ENCODE results near the gene SRRD. TPM values are rescaled to one million over a fixed set of nuclear protein-coding genes. Genes with fewer than 3 reads are reported as not detected.
"Not testable (repeated sequence)": the region's sequence is repeated elsewhere in the genome, so short reads cannot be mapped to it uniquely, and the experiment has no call there.

Gene SRRD
- total RNA-seq, result 10 to 100 TPM; 17.9 to 19.1 TPM

DNA sequence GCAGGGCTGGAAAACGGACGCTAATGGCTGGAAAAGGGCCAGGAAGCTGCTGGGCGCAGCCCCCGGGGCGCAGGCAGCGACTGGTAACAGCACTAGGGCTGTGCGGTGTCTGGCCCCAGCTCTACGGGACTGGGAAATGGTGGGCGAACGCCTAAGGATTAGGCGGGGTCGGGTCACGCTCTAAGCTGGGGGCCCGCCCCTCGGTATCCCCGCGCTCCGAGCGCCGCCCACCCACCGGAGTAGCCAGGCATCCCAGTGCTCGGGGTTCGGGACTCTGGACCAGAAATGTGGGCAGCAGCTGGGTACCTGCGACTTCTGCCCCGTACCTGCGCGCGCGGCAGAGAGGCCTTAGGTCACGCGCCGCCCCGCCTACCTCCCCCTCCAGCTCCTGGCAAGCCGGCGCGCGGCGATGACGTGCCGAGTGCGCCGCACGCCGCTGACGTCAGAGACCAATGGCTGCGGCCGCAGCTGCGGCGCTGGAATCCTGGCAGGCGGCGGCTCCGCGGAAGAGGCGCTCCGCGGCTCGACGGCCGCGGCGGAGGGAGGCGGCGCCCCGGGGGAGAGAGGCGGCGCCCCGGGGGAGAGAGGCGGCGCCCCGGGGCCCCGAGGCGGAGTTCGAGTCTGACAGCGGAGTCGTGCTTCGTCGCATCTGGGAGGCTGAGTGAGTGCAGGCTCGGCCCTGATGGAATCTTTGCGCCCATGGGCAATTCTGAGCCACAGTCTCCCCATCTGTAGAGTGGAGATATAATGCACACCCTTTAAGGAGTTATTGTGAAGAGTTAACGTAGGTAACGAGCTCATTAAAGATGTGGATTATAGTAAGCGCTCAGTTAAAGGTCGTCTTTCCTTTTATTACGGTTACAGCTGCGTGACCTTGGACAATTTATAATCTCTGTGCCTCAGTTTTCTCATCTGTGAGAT is at the start of gene SRRD, which contains the start of gene HPS4:
TSS of gene SRRD (plus strand) at position 439 of the 921 bp plus-strand sequence. CDS start at position 453, 14 bp downstream.
TSS of gene HPS4 (minus strand) at position 345 of the 921 bp plus-strand sequence. CDS start 2,021 bp downstream, outside the sequence.
- Mint-ChIP-seq H3K36me3 (ENCODE audit: low read depth) (peaks cover 26% of the 10 kb centered on the region), H3K9me3 (no peaks in the 10 kb centered on the region), H3K4me1 (peaks cover 68% of the 10 kb centered on the region), H3K4me3 (peak within 1 kb of the TSS; percentile 92), H3K27me3 (no peaks in the 10 kb centered on the region), H3K27ac (peak within 1 kb of the TSS; percentile 97)
- ChIA-PET CTCF (interaction anchor here (0.5 to 4.5 kb wide), 8 partner anchors 11 to 195 kb away, joined by 3 to 23 read pairs (median 4); no protein-coding TSS in a partner anchor), POLR2A (interaction anchor here (0.7 kb wide), 1 partner anchor 15 kb away, joined by 7 read pairs; no protein-coding TSS in a partner anchor)
- peak; percentile 91 for DNase-seq

DNA sequence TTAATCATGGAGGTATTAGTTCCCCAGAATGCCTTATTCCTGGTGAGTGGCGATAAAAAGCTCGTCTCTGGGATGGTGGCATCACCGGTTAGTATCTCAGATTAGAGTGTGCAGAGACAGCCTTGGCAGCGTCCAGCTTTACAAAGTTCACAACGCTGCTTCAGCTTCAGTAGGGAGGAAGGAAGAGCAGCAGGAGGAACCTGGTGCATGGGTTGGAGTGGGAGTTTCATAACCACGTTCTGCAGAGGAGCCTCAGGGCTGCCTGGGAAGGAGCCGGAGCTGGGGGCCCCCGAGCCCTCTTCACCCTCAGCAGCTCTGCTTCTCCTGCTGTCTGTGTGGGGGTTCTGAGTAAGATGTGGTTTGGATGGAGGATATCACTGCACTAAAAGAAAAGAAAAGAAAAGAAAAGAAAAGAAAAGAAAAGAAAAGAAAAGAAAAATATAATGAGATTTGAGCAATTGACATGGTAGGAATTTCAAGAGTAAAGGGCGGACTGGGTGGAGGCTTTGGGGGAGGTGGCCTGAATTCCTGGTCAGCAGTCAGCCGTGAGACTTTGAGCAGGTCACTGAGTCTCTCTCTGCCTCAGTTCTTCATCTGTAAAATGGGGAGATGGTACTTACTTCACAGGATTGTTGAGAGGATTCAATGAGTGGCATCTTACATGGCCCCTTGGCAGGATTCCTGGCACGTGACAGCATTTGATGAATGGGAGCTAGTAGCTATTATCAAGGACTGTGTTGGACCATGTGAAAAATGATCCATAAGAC is 48.2 kb upstream of the SRRD start:
- H3K4me1 Mint-ChIP-seq, result peaks cover 58% of the 10 kb centered on the region
- no peak overlapping the region for H3K4me3 Mint-ChIP-seq
- H3K36me3 Mint-ChIP-seq (ENCODE audit: low read depth), result peaks cover 33% of the 10 kb centered on the region
- ChIA-PET CTCF (interaction anchor here (0.6 to 1.5 kb wide), 4 partner anchors 16 to 1179 kb away, joined by 3 read pairs; no protein-coding TSS in a partner anchor), POLR2A (no interaction called here)
- H3K27ac Mint-ChIP-seq, result no peak overlapping the region
- no peaks in the 10 kb centered on the region for H3K27me3 Mint-ChIP-seq
- no peaks in the 10 kb centered on the region for H3K9me3 Mint-ChIP-seq
- DNase-seq, result no peak

DNA sequence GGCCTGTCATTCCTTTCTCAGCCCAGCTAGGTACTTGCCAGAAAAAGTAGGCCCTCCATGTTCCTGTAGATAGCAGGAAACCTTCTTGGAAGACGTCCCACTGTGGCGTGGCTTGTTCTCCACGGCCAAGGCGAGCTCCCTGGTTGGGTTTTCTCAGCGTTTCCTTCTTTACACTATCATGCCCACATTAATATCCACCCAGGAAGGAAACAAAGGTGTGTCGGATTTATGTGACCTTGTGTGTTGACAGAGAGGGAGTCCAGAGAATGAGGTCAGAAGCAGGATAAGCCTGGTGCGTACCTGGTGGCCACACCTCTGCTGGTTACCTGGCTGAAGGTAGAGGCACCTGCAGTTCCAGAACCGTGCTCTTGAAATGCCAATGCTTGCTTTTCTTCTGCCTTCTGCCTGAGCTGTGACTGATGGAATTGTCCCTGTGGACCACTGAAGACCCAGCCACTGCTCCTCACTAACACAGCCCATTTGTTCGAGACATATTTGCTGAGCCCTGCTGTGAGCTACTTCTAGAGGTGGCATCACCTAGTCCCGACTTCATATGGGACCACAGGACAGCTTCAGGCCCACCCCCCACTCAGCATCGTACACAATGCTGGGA is 46.7 kb upstream of the SRRD start:
- Mint-ChIP-seq H3K4me3 (no peak overlapping the region), H3K27ac (no peak overlapping the region), H3K27me3 (no peaks in the 10 kb centered on the region), H3K9me3 (no peaks in the 10 kb centered on the region), H3K4me1 (peaks cover 43% of the 10 kb centered on the region), H3K36me3 (ENCODE audit: low read depth) (peaks cover 33% of the 10 kb centered on the region)
- ChIA-PET CTCF (interaction anchor here (1.0 to 1.8 kb wide), 2 partner anchors 42 to 73 kb away, joined by 3 read pairs; no protein-coding TSS in a partner anchor), POLR2A (no interaction called here)
- DNase-seq, result no peak

DNA sequence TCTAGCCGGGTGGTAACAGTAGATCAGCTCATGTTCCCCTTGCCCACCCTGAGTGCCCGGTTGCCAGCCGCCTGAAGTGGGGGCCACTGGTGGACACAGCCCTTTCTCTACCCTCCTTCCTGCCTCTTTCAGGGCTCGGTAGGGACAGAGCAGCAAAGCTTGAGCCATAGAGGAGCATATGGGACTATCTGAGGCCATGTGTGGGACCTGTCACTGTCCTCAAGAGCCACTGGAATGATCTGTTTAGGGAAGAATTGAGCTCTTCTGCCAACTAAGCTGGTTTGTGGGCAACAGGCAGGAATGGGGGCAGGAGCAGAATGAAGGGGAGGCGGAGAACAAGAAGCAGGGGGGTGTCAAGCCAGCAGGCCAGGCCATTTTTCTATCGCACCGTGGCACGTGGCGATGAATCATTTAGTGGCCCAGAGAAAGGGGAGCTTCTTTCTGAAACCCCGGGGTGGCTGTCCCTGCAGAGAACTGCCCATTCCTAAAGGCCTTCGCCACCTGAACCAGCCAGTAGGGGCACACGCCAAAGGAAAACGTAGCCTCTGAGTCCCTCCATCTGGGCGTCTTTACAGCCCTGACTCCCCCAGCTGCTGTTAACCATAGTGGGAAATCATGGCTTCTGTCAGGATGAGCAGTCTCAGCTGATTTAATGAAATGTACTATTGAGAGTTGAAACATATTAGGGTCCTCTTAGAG is 45.8 kb upstream of the SRRD start:
- peaks cover 35% of the 10 kb centered on the region for H3K4me1 Mint-ChIP-seq
- DNase-seq, result no peak
- H3K9me3 Mint-ChIP-seq, result no peaks in the 10 kb centered on the region
- CTCF ChIA-PET, result interaction anchor here (1.0 to 1.8 kb wide), 3 partner anchors 41 to 73 kb away, joined by 3 read pairs; no protein-coding TSS in a partner anchor
- POLR2A ChIA-PET, result no interaction called here
- H3K27me3 Mint-ChIP-seq, result no peaks in the 10 kb centered on the region
- H3K4me3 Mint-ChIP-seq, result no peak overlapping the region
- H3K27ac Mint-ChIP-seq, result no peak overlapping the region
- H3K36me3 Mint-ChIP-seq (ENCODE audit: low read depth), result peaks cover 31% of the 10 kb centered on the region

GRCh38 chr22:26438776-26439175 is 44.9 kb upstream of the SRRD start:
- POLR2A ChIA-PET, H3K27me3 Mint-ChIP-seq, DNase-seq, H3K4me3 Mint-ChIP-seq, H3K27ac Mint-ChIP-seq, H3K9me3 Mint-ChIP-seq: not testable (repeated sequence)
- CTCF ChIA-PET, result interaction anchor here (1.5 to 1.9 kb wide), 3 partner anchors 9 to 74 kb away, joined by 3 to 6 read pairs (median 3); no protein-coding TSS in a partner anchor
- peaks cover 26% of the 10 kb centered on the region for H3K36me3 Mint-ChIP-seq (ENCODE audit: low read depth)
- peaks cover 29% of the 10 kb centered on the region for H3K4me1 Mint-ChIP-seq

DNA sequence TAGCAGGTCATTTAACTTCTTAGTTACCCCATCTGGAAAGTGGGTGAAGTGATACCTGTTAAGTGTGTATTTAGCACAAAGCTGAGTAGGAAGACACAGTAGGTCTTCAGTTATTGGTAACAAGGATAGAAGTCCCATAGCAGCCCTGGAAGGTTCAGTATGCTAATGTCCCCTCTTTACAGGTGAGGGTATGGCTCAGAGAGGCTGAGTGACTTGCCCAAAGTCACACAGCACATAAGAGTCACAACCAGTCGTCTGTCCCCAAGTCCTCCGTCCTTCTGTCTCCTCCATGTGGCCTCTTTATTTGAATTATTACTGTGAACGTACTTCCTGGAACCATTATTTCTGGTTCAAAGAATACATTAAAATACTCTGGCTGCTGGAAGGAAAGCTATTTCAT is 44.1 kb upstream of the SRRD start:
- H3K4me1 Mint-ChIP-seq, result peaks cover 23% of the 10 kb centered on the region
- CTCF ChIA-PET, result interaction anchor here (0.9 to 1.9 kb wide), 3 partner anchors 10 to 75 kb away, joined by 3 to 6 read pairs (median 3); no protein-coding TSS in a partner anchor
- H3K27me3 Mint-ChIP-seq, result no peaks in the 10 kb centered on the region
- DNase-seq, result no peak
- no peak overlapping the region for H3K4me3 Mint-ChIP-seq
- no peaks in the 10 kb centered on the region for H3K9me3 Mint-ChIP-seq
- no peak overlapping the region for H3K27ac Mint-ChIP-seq
- POLR2A ChIA-PET, result no interaction called here
- H3K36me3 Mint-ChIP-seq (ENCODE audit: low read depth), result peaks cover 22% of the 10 kb centered on the region

DNA sequence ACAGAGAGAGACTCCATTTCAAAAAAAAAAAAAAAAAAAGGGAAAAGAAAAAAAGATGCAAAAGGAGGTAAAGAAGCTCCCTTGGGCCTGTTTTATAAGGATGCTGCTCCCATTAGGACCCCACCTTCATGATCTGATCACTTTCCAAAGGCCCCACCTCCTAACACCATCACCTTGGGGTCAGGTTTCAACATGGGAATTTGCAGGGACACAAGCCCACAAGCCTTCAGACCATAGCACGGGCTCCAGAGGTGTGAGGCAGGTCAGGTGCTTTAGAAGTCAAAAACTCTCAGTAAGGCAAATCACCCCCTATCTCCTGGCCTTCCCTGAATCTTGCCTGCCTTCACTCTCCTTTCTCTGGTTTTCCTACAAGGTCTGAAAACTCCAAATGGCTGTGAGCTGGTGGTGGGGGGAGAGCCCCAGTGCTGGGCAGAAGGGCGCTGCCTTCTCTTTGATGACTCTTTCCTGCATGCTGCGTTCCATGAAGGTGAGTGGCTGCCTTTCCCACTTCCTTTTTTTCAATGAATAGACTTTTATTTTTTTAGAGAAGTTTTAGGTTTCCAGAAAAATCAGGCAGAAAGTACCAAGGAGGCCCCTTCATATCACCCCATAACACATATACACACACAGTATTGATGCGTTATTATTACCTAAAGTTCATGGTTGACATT is 41.5 kb upstream of the SRRD start:
- DNase-seq, result no peak
- Mint-ChIP-seq H3K9me3 (no peaks in the 10 kb centered on the region), H3K4me3 (no peak overlapping the region), H3K4me1 (peaks cover 2% of the 10 kb centered on the region), H3K27me3 (no peaks in the 10 kb centered on the region), H3K36me3 (ENCODE audit: low read depth) (peaks cover 10% of the 10 kb centered on the region), H3K27ac (no peak overlapping the region)
- POLR2A ChIA-PET, result no interaction called here
- CTCF ChIA-PET, result interaction anchor here (0.6 to 2.0 kb wide), 3 partner anchors 11 to 112 kb away, joined by 4 to 6 read pairs (median 4); no protein-coding TSS in a partner anchor

DNA sequence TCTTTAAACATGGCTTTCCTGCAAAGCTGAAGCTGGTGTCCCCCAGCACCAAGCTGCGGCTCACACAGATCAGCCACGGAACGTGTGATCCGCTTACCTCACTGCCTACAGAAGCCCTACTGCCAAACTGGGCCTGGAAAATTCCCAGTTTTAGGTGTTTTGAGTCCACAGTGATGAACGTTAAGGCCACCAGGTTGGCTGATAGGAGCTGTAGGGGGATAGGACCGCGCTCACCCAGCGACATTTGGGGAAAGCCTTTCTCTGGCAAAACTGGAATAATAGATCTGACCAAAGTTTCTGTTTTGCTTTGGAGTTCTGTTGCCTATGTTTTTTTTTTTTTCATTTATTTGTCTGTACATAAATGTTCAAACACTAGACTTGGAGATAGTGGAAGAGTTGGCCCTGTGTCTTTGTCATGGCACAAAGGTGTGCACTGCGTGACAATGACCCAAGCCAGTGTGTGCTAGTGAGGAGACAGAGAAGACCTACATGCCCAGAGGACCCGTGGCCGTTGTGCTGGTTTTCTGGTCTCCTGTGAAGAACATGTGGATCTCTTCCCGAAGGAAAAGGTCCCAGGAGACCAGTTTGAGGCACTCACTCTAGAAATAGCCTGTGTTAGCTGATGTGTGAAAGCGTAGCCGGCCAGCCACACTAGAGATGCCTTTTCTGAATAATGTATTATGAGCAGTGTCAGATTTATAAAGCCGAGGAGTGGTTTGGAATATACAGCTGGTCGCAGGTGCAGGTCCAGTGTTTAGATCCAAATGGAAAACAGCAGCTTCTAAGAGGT is 39.6 kb upstream of the SRRD start:
- Mint-ChIP-seq H3K9me3 (no peaks in the 10 kb centered on the region), H3K4me3 (no peak overlapping the region), H3K27me3 (no peaks in the 10 kb centered on the region), H3K36me3 (ENCODE audit: low read depth) (peaks cover 10% of the 10 kb centered on the region), H3K4me1 (no peaks in the 10 kb centered on the region), H3K27ac (no peak overlapping the region)
- CTCF ChIA-PET, result interaction anchor here (1.0 kb wide), 1 partner anchor 671 kb away, joined by 5 read pairs; no protein-coding TSS in a partner anchor
- no peak for DNase-seq
- POLR2A ChIA-PET, result no interaction called here

- no peaks in the 10 kb centered on the region for H3K9me3 Mint-ChIP-seq
- H3K27me3 Mint-ChIP-seq, result no peaks in the 10 kb centered on the region
- ChIA-PET POLR2A (no interaction called here), CTCF (no interaction called here)
- H3K4me3 Mint-ChIP-seq, result no peak overlapping the region
- H3K4me1 Mint-ChIP-seq, result no peaks in the 10 kb centered on the region
- peaks cover 10% of the 10 kb centered on the region for H3K36me3 Mint-ChIP-seq (ENCODE audit: low read depth)
- no peak for DNase-seq
- H3K27ac Mint-ChIP-seq, result no peak overlapping the region
Measured at GRCh38 chr22:26444777-26445176, 38.9 kb upstream of the SRRD start.

DNA sequence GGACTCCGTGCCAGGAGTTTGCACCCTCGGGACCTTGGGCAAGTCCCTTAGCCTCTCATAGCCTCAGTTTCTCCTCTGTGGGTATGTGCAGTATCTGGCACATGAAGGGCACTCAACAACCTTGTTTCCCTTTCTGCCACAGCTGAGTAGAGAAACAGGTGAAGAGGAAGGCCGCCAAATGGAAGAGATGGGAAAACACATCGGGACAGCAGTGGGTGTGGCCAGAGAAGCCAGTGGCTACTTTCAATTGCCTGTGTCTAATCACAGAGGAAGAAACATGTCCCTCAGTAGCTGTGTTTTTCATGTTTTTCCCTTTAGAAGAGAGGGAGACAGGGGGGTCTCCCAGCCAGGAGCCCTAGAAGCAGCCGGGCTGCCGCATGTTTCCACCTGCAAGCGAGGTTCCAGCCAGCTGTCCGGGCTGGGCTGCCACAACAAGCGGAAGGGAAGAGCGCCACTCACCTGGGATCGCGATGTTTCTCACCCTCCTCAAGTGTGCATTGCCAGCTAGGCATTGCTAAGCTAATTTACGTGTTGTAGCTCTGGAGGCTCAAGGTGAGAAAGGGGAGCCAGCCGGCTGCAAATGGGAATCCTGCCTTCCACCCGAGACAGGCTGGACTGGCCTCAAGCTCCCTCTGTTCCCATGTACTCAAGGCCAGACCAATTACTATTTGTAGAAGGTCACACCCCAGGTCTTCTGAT is 38.0 kb upstream of the SRRD start:
- Mint-ChIP-seq H3K4me3 (no peak overlapping the region), H3K4me1 (no peaks in the 10 kb centered on the region), H3K36me3 (ENCODE audit: low read depth) (peaks cover 14% of the 10 kb centered on the region), H3K27ac (no peak overlapping the region), H3K27me3 (no peaks in the 10 kb centered on the region), H3K9me3 (no peaks in the 10 kb centered on the region)
- no peak for DNase-seq
- CTCF ChIA-PET, result interaction anchor here (0.9 kb wide), 1 partner anchor 15 kb away, joined by 4 read pairs; no protein-coding TSS in a partner anchor
- POLR2A ChIA-PET, result no interaction called here
